ENCODE data around the gene DISP1. TPM values are rescaled to one million over a fixed set of nuclear protein-coding genes. Genes with fewer than 3 reads are reported as not detected.

DISP1 gene
- total RNA-seq, 4 donors from 2014 or later = 10.1 to 59.9 (median 18.4) TPM

- ATAC-seq (ENCODE audit: low FRiP score) (no peak), DNase-seq (ENCODE audit: low spot score) (no peak)
- no peak for TF ChIP-seq CTCF (IDR thresholded peaks at IDR 0.05)
Observed at GRCh38 chr1:222772996-222773379, 41.9 kb upstream of the DISP1 start.

- no peak for TF ChIP-seq CTCF (IDR thresholded peaks at IDR 0.05)
- peak; percentile 71 for ATAC-seq (ENCODE audit: low FRiP score)
- no peak for DNase-seq (ENCODE audit: low spot score)
Observed at GRCh38 chr1:222777463-222777862, 37.4 kb upstream of the DISP1 start.

GRCh38 chr1:222777977-222778376, 36.9 kb upstream of the DISP1 start:
- TF ChIP-seq CTCF (IDR thresholded peaks at IDR 0.05) = no peak
- ATAC-seq (ENCODE audit: low FRiP score) (peak; percentile 71), DNase-seq (ENCODE audit: low spot score) (no peak)

GRCh38 chr1:222781251-222781650, 33.6 kb upstream of the DISP1 start:
- ATAC-seq (ENCODE audit: low FRiP score) = no peak
- TF ChIP-seq CTCF (IDR thresholded peaks at IDR 0.05) = no peak
- no peak for DNase-seq (ENCODE audit: low spot score)

- DNase-seq (ENCODE audit: low spot score) = no peak
- ATAC-seq (ENCODE audit: low FRiP score) = no peak
- no peak for TF ChIP-seq CTCF (IDR thresholded peaks at IDR 0.05)
Observed at GRCh38 chr1:222783051-222783450, 31.8 kb upstream of the DISP1 start.

GRCh38 chr1:222784371-222784770, 30.5 kb upstream of the DISP1 start:
- no peak for TF ChIP-seq CTCF (IDR thresholded peaks at IDR 0.05)
- no peak for ATAC-seq (ENCODE audit: low FRiP score)

GRCh38 chr1:222784916-222785315, 29.9 kb upstream of the DISP1 start:
- no peak for TF ChIP-seq CTCF (IDR thresholded peaks at IDR 0.05)
- ATAC-seq (ENCODE audit: low FRiP score) (no peak), DNase-seq (ENCODE audit: low spot score) (no peak)

More at GRCh38 chr1:222784371-222784770, 30.5 kb upstream of the DISP1 start:
- DNase-seq (ENCODE audit: low spot score) = no peak
